PFSK-1 (cell line): Measurements from ENCODE around the gene RYR2.

Source experiments
- FOXP2 ChIP-seq: optimal IDR thresholded peaks from 2 replicates; pipeline ENCODE3; 2011; ENCODE audit warnings: borderline replicate concordance, control low read depth, inconsistent platforms; ENCODE audit not compliant: insufficient read depth; ENCODE audit errors: extremely low read length, extremely low read depth
- POLR2AphosphoS5 ChIP-seq: IDR thresholded peaks from 2 replicates; pipeline ENCODE4 v1.6.1; 2012; ENCODE audit warnings: low read depth, mild to moderate bottlenecking, control low read depth, low read length, moderate library complexity
- REST ChIP-seq, 2 experiments: IDR thresholded peaks; 2 replicates each; pipeline versions ENCODE4 v1.6.1 to v1.8.0; 2011 to 2012; ENCODE audit warnings: low read depth in 2 of 2, low read length in 2 of 2, control low read depth in 1 of 2, inconsistent platforms in 1 of 2, mild to moderate bottlenecking in 1 of 2, moderate library complexity in 1 of 2; ENCODE audit not compliant: insufficient read depth in 1 of 2
- SIN3A ChIP-seq: IDR thresholded peaks from 2 replicates; pipeline ENCODE4 v1.6.1; 2012; ENCODE audit warnings: mild to moderate bottlenecking, low read length, moderate library complexity, borderline replicate concordance; ENCODE audit not compliant: insufficient read depth
- TAF1 ChIP-seq: IDR thresholded peaks from 2 replicates; pipeline ENCODE4 v1.6.1; 2012; ENCODE audit warnings: low read length, control low read depth, borderline replicate concordance; ENCODE audit not compliant: insufficient read depth

The RYR2 gene

GRCh38 chr1:237814319-237814924 is 772.4 kb downstream of the RYR2 start:
- TF ChIP-seq POLR2AphosphoS5 (no peak), FOXP2 (no peak)

GRCh38 chr1:237817277-237817676 is 775.3 kb downstream of the RYR2 start:
- TF ChIP-seq FOXP2 (no peak), POLR2AphosphoS5 (no peak), SIN3A (no peak), TAF1 (no peak), REST (IDR thresholded peaks at IDR 0.05; ENCODE audit: insufficient read depth in 1 of 2, low read depth in 2 of 2, low read length in 2 of 2) (no peak)

DNA sequence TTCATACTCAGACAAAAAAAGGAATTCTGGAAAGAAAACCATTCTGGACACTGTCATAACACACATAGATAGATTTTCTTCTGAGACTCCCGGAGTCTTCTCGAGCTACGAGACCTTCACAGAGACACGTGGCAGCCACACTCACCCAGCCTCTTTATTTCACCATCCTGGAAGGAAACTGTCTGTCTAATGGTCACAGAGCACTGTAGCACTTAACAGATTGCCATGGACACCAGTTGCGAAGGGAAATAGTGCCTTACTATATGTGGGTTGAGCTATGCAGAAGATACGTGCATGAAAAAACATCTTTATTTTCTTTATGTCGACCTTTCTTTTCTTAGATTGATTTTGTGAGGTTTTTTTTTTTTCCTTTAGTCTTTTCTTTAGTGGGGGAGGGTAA is 790.9 kb downstream of the RYR2 start:
- TF ChIP-seq TAF1 = no peak
- no peak for TF ChIP-seq SIN3A
- no peak for TF ChIP-seq FOXP2

DNA sequence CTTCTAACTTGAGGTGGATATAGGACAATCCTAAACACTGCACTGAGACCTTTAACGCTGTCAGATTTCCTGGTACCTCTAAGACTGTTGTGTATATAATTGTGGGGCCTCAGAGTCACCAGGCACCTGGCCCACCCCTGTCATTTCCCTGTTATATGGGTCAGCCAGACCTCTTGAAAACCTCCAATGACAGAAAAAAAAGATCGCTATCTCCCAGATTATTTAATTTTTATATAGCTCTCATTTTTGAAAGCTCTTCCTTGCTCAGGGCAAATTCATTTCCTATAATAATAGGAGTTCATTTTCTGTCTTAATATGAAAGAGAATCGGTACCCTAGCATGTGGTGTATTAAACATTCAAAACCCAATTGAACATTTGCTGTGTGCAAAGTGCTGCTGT is 792.1 kb downstream of the RYR2 start:
- no peak for TF ChIP-seq POLR2AphosphoS5
- no peak for TF ChIP-seq TAF1
- no peak for TF ChIP-seq FOXP2
- TF ChIP-seq SIN3A = no peak
- TF ChIP-seq REST (IDR thresholded peaks at IDR 0.05; ENCODE audit: insufficient read depth in 1 of 2, low read depth in 2 of 2, low read length in 2 of 2) = no peak

- no peak for TF ChIP-seq POLR2AphosphoS5
- TF ChIP-seq FOXP2 = no peak
- TF ChIP-seq SIN3A = no peak
- TF ChIP-seq REST (IDR thresholded peaks at IDR 0.05; ENCODE audit: insufficient read depth in 1 of 2, low read depth in 2 of 2, low read length in 2 of 2) = no peak
- no peak for TF ChIP-seq TAF1
These were observed 792.5 kb downstream of the RYR2 start for GRCh38 chr1:237834461-237834860.

DNA sequence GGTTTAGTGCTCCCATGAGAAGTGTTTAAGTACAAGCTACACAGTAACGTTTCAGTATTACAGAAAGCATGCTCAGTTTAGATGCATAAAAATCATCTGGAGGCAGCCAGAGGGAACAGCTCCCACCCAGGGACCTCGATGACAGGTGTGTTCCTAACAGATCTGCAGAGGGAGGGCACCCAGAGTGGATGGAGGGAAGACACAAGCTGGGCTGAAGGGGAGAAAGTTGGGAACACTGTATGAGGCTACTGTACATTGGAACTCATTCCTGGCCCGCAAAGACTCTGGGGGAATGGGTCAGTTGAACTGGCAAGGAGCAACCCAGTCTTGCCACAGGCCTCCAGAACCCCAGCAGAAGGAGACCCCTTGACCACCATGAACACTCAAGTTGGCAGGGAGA is 796.3 kb downstream of the RYR2 start:
- TF ChIP-seq FOXP2 (no peak), POLR2AphosphoS5 (no peak), SIN3A (no peak), TAF1 (no peak), REST (IDR thresholded peaks at IDR 0.05; ENCODE audit: insufficient read depth in 1 of 2, low read depth in 2 of 2, low read length in 2 of 2) (no peak)
